Umbilical cord (tissue), 2 donors: ENCODE measurements around the gene CEMIP2. TPM values are rescaled to one million over a fixed set of nuclear protein-coding genes. Genes with fewer than 3 reads are reported as not detected.
"Not testable (repeated sequence)": the region's sequence is repeated elsewhere in the genome, so short reads cannot be mapped to it uniquely, and the experiment has no call there.

Experiments
- DNase-seq: peaks from one replicate; pipeline ENCODE4 v3.0.0-alpha.2; 2015; ENCODE audit warnings: low spot score
- total RNA-seq: library from RNA; depleted of rRNA; stranded (reverse); fragments of >200 nt; gene quantifications from one replicate; pipeline ENCODE4 v1.2.3, GENCODE V29; 2014; ENCODE audit warnings: low replicate concordance; ENCODE audit not compliant: insufficient read depth

Gene CEMIP2
- total RNA-seq, 1 donor from 2014 or later, result 116 TPM

- no peak for DNase-seq
These were observed 58.9 kb downstream of the CEMIP2 start for GRCh38 chr9:71709384-71709783.

DNA sequence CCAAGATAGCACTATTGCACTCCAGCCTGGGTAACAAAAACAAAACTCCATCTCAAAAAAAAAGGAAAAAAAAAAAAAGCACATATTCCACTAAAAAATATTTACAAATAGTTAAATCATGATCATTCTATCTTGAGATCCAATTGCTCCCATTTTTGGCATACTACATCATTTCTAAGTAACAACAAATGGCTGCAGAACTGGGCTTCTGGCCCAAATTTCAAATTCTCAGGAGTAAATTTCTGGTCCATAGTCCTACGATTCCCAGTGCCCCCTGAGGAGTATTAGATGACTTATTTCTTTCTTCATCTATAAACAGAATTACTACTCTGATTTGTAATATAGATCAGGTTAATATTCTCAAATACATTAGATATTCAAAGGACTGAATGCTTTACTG lies 62.1 kb downstream of the CEMIP2 start:
- DNase-seq, result no peak

- peak; percentile 90 for DNase-seq
These were observed 63.5 kb downstream of the CEMIP2 start for GRCh38 chr9:71704796-71705195.

DNA sequence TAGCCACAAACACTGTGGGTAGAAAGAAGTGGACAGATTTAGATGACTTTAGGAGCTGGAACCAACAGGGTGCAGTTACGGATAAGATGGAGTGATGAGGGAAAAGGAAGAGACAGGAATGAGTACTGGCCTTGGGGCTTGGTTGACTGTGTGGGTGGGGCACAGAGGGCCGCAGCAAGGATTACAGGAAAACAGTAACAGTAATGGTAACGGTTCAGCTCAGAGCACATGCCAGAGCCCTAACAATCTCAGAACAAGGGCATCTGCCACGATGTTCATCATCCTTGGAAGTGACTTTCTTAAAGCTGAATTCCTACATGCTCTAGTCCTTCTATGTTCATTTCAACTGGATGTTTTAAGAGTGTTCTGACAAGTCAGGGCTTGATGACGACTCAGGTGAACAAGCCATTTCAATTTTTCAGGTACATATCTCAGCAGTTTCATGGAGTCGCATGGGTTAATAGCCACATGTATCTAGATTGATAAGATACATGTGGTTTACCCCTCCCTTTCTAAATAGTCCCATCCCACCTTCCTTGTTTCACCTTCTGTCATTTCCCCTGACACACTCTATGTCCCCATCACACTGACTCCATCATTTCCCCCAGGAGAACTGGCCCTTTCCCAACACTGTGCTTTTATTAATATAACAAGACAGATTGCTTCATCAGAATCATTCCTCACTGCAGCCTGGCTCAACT lies 65.0 kb downstream of the CEMIP2 start:
- DNase-seq, result no peak

- no peak for DNase-seq
These were observed 70.4 kb downstream of the CEMIP2 start for GRCh38 chr9:71697882-71698281.

- no peak for DNase-seq
These were observed 74.0 kb downstream of the CEMIP2 start for GRCh38 chr9:71694332-71694731.

DNA sequence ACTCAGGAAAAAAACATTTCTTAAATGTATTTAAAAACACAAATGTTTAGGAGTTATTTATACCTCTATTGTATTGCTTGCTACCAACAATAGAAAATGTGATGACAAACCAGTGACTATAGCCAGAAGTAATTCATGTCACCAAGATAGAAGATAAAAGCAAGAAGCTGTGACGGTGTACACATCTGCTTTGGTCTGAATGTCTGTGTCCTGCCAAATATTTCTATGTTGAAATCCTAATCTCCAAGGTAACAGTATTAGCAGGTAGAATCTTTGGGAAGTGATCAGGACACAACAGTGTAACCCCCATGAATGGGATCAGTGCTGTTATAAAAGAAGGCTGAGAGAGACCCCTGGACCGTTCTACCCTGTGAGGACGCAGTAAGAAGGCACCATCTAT lies 74.7 kb downstream of the CEMIP2 start:
- DNase-seq, result no peak

GRCh38 chr9:71692337-71692736 lies 76.0 kb downstream of the CEMIP2 start:
- DNase-seq, result peak; percentile 46

GRCh38 chr9:71691576-71691975 lies 76.7 kb downstream of the CEMIP2 start:
- not testable (repeated sequence) for DNase-seq

DNA sequence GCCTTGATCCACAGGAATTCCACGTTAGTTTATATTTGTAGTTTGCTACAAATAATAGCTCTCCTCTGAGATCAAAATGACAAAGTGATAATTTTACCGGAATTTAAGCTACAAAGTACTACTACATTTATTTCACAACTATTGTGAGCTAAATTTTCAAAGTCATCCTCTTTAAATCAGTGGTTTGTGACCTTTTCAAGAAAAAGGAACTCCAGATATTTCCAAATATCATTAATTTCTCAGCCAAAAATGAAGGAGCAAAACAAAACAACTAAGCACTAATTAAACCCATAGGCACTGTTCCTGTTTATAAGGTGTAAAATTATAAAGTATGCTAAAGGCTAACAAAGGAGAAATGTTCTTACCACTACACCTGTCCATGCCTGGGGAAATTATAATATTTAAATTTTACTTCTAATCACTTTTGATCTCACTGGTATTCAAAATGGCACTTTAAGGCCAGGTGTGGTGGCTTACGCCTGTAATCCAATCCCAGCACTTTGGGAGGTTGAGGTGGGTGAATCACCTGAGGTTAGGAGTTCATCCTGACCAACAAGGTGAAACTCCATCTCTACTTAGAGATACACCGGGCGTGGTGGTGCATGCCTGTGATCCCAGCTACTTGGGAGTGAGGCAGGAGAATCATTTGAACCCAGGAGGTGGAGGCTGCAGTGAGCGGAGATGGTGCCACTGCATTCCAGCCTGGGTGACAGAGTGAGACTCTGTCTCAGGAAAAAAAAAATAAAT lies 77.5 kb downstream of the CEMIP2 start:
- no peak for DNase-seq

GRCh38 chr9:71690063-71690688 lies 78.1 kb downstream of the CEMIP2 start:
- DNase-seq, result no peak

- DNase-seq, result no peak
These were observed 80.6 kb downstream of the CEMIP2 start for GRCh38 chr9:71687676-71688075.

- no peak for DNase-seq
These were observed 82.3 kb downstream of the CEMIP2 start for GRCh38 chr9:71685988-71686387.

DNA sequence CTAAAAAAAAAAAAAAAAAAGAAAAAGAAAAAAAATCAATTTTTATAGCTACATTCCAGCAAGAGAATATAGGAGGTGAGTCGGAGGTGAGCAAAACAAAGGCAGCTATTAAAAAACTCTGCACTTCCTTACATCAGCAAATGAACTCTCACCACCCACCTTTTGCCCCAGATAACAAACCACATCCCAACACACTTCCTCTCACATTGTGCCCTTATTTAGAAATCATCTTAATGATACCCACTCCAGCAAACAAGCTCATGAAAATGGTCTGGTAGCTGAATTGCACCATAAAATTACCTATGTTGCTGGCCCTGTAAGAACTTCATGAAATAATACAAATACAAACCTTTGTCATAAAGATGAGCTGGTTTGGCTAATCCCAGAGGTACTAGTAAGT lies 82.9 kb downstream of the CEMIP2 start:
- DNase-seq, result no peak

DNA sequence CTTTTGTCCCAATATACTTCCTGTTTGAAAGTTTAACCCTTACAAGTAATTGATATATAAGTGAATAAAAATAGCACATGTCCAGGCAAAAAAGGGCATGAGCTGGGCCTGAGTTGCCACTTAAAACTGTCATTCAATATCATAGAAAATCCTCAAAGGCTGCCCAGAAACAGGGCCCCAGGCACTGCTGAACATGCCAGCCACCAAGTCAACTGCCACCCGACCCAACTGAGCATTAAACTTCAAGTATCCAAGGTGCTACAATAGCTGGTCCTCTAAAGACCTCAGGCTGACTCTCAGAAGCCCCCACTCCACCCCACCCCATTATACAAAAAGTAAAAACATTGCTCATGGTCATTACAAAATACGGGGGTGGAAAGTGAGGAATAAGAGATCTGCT lies 83.7 kb downstream of the CEMIP2 start:
- DNase-seq, result no peak

- DNase-seq, result peak; percentile 40
These were observed 84.6 kb downstream of the CEMIP2 start for GRCh38 chr9:71683598-71684235.

GRCh38 chr9:71681708-71682272 lies 86.5 kb downstream of the CEMIP2 start:
- DNase-seq, result peak; percentile 97

DNA sequence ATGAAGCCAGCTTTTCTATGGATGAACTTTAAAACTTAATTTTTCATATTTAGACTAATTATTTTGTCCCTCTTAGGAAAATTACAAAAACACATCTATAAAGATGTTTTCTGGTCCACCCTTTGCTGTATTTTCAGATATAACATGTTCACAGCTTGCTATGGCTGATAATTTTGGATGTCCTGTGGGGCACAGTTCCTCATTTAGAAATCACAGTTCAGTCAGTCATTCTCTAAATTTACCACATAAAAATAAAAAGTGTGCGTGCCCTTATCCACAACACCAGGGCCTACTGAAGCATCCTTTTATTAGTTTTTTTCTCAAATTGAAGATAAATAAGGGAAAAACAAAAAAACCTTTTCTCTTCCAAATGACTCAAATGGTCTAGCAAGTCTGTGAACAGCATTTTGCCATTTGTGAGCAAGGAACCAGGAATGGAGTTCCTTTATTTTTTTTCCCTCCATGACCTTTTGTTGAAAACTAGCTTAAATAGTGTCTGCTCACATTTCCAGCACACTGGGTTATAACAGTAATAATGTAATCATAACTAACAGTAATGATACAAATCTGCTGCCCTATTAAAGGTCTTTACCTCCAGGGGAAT lies 87.1 kb downstream of the CEMIP2 start:
- peak; percentile 41 for DNase-seq

GRCh38 chr9:71680189-71680980 lies 87.9 kb downstream of the CEMIP2 start:
- peak; percentile 63 for DNase-seq

DNA sequence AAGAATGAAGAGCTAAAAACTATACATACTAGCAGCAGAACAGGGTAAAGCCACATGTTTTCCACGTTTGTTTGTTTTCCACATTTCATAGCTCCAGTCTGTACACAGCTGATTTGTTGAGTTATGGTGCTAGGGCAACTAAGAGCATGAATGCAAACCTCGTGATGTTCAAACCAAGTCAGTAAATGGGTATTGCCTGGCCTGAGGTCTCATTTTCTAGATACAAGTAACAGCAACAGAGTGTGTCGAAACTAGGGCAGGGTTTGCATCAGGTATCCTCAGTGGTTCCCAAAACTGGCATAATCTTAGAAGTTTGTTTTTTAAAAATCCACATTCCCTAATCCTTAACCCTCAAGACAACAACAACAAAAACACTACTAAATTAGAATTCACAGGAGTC lies 89.3 kb downstream of the CEMIP2 start:
- no peak for DNase-seq

GRCh38 chr9:71677209-71677608 lies 91.1 kb downstream of the CEMIP2 start:
- no peak for DNase-seq
